HepG2 (cell line): ENCODE measurements around the gene IQGAP2. TPM values are rescaled to one million over a fixed set of nuclear protein-coding genes. Genes with fewer than 3 reads are reported as not detected.

Experiments
- DPF2 ChIP-seq: sonication (generic); formaldehyde crosslinking; IDR thresholded peaks from 2 replicates; pipeline ENCODE4 v1.4.0; 2020; ENCODE audit warnings: mild to moderate bottlenecking, low read depth, missing genetic modification reagents, borderline replicate concordance
- EED ChIP-seq: sonication (generic); formaldehyde crosslinking; IDR thresholded peaks from 2 replicates; pipeline ENCODE4 v1.5.0; 2020; ENCODE audit warnings: mild to moderate bottlenecking, missing genetic modification reagents
- HDAC6 ChIP-seq: fragments of 200-600 bp; sonication (generic); IDR thresholded peaks from 2 replicates; pipeline ENCODE4 v1.7.0; 2017; ENCODE audit warnings: mild to moderate bottlenecking, antibody characterized with exemption, low read length, low read depth
- NCOA2 ChIP-seq: sonication (generic); formaldehyde crosslinking; IDR thresholded peaks from 2 replicates; pipeline ENCODE4 v1.8.0; 2022; ENCODE audit warnings: inconsistent platforms
- PAWR ChIP-seq: sonication (generic); formaldehyde crosslinking; IDR thresholded peaks from 2 replicates; pipeline ENCODE4 v1.4.0; 2020; ENCODE audit warnings: missing genetic modification reagents, mild to moderate bottlenecking, borderline replicate concordance
- RORA ChIP-seq: sonication (generic); formaldehyde crosslinking; IDR thresholded peaks from 2 replicates; pipeline ENCODE4 v1.5.0; 2020; ENCODE audit warnings: mild to moderate bottlenecking, missing genetic modification reagents, moderate library complexity
- TRIM24 ChIP-seq: sonication (generic); formaldehyde crosslinking; IDR thresholded peaks from 2 replicates; pipeline ENCODE4 v1.8.0; 2022; ENCODE audit warnings: mild to moderate bottlenecking, missing genetic modification reagents
- ZC3H4 ChIP-seq: sonication (generic); formaldehyde crosslinking; IDR thresholded peaks from 2 replicates; pipeline ENCODE4 v1.4.0; 2020; ENCODE audit warnings: missing genetic modification reagents, borderline replicate concordance
- ZFP1 ChIP-seq: IDR thresholded peaks from 2 replicates; pipeline ENCODE4 v1.6.1; 2016
- ZNF263 ChIP-seq: sonication (generic); formaldehyde crosslinking; IDR thresholded peaks from 2 replicates; pipeline ENCODE4 v1.4.0; 2020; ENCODE audit warnings: missing genetic modification reagents
- ZNF549 ChIP-seq: sonication (generic); formaldehyde crosslinking; IDR thresholded peaks from 2 replicates; pipeline ENCODE4 v1.5.0; 2020; ENCODE audit warnings: missing genetic modification reagents
- ZNF670 ChIP-seq: sonication (generic); formaldehyde crosslinking; IDR thresholded peaks from 2 replicates; pipeline ENCODE4 v1.8.0; 2022; ENCODE audit warnings: mild to moderate bottlenecking, missing genetic modification reagents, borderline replicate concordance
- polyA plus RNA-seq, 8 experiments: library from polyadenylated mRNA; depleted of rRNA in 3 of 8; stranded (reverse) in 7 of 8; unstranded in 1 of 8; fragments of >200 nt; fragmentation: Illumina TruSeq in 4 of 8; extraction: Trizol in 4 of 8; gene quantifications; 2 replicates each; pipeline versions ENCODE4 v1.2.1 to v1.2.3, GENCODE V29; 2011 to 2016; ENCODE audit warnings: low read depth in 4 of 8, missing spikeins in 1 of 8, mixed read lengths in 1 of 8; ENCODE audit not compliant: insufficient read depth in 1 of 8
- total RNA-seq, 5 experiments: library from RNA; depleted of rRNA; stranded (reverse); fragments of >200 nt; fragmentation: Illumina TruSeq; extraction: Trizol; gene quantifications; 2 replicates each; pipeline ENCODE4 v1.2.3, GENCODE V29; 2016; ENCODE audit warnings: low read depth in 1 of 5
- TF ChIP-seq, protein P1 (sequence below): sonication (generic); formaldehyde crosslinking; IDR thresholded peaks from 2 replicates; pipeline ENCODE4 v1.4.0; 2020; ENCODE audit warnings: missing genetic modification reagents, borderline replicate concordance
- TF ChIP-seq, protein P2 (sequence below): sonication (generic); formaldehyde crosslinking; IDR thresholded peaks from 2 replicates; pipeline ENCODE4 v1.5.1; 2020; ENCODE audit warnings: missing genetic modification reagents, mild to moderate bottlenecking, borderline replicate concordance
- TF ChIP-seq, protein P3 (sequence below): sonication (generic); formaldehyde crosslinking; conservative IDR thresholded peaks from 2 replicates; pipeline ENCODE4 v1.5.0; 2020; ENCODE audit warnings: missing genetic modification reagents
- TF ChIP-seq, protein P4 (sequence below), 2 experiments: sonication (generic) in 1 of 2; formaldehyde crosslinking in 1 of 2; IDR thresholded peaks; 2 replicates each; pipeline versions ENCODE4 v1.5.1 to v1.6.1; 2011 to 2020; ENCODE audit warnings: borderline replicate concordance in 1 of 2, low read depth in 1 of 2, low read length in 1 of 2, mild to moderate bottlenecking in 1 of 2, missing genetic modification reagents in 1 of 2, moderate library complexity in 1 of 2
- TF ChIP-seq, protein P5 (sequence below): sonication (generic); formaldehyde crosslinking; IDR thresholded peaks from 2 replicates; pipeline ENCODE4 v1.4.0; 2020; ENCODE audit warnings: missing genetic modification reagents, mild to moderate bottlenecking, borderline replicate concordance

Gene IQGAP2
- total and polyA plus RNA-seq, 2 of the 13 experiments (the other 11 are each of a cell fraction or from before 2014, with no cell fraction given), result 35.2 to 83.3 TPM

DNA sequence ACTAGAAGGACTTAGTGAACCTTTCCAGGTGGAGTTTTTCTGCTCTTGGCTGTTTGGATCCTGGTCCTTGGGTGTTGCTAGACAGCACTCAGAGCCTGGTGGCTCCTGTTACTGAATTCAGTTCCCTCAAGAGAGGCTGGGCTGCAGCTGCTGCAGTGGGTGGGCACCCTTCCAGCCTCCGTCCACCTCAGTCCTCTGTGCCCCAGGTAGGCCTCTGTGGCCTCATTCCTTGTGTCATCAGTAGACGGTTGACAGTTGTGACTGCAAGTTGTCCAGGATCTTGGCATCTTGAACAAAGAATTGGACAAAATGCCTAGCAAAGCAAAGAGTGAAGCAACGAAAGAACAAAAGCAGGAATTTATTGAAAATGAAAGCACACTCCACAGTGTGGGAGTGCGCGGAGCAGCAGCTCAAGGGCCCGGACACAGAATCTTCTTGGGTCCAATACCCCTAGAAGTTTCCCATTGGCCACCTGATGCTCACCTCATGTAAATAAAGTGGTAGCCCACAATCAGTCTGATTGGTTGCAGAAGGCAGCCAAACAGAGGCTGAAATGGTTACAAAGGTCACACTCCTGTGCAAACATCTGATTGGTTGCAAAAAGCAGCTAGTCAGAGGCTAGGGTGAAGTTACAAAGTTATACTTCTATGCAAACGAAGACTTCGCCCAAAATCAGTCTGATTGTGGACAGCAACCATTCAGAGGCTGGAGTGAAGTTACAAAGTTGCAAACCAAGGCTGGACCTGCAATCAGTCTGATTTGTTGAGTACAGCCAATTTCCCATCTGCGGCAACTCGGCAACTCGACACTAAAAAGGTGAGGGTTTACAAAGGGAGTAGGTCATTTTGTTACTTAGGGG is 352.9 kb downstream of the IQGAP2 start (continued):
- TF ChIP-seq, protein P1, sequence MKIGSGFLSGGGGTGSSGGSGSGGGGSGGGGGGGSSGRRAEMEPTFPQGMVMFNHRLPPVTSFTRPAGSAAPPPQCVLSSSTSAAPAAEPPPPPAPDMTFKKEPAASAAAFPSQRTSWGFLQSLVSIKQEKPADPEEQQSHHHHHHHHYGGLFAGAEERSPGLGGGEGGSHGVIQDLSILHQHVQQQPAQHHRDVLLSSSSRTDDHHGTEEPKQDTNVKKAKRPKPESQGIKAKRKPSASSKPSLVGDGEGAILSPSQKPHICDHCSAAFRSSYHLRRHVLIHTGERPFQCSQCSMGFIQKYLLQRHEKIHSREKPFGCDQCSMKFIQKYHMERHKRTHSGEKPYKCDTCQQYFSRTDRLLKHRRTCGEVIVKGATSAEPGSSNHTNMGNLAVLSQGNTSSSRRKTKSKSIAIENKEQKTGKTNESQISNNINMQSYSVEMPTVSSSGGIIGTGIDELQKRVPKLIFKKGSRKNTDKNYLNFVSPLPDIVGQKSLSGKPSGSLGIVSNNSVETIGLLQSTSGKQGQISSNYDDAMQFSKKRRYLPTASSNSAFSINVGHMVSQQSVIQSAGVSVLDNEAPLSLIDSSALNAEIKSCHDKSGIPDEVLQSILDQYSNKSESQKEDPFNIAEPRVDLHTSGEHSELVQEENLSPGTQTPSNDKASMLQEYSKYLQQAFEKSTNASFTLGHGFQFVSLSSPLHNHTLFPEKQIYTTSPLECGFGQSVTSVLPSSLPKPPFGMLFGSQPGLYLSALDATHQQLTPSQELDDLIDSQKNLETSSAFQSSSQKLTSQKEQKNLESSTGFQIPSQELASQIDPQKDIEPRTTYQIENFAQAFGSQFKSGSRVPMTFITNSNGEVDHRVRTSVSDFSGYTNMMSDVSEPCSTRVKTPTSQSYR (CRISPR knock-in tag), result no peak
- TF ChIP-seq, protein P2, sequence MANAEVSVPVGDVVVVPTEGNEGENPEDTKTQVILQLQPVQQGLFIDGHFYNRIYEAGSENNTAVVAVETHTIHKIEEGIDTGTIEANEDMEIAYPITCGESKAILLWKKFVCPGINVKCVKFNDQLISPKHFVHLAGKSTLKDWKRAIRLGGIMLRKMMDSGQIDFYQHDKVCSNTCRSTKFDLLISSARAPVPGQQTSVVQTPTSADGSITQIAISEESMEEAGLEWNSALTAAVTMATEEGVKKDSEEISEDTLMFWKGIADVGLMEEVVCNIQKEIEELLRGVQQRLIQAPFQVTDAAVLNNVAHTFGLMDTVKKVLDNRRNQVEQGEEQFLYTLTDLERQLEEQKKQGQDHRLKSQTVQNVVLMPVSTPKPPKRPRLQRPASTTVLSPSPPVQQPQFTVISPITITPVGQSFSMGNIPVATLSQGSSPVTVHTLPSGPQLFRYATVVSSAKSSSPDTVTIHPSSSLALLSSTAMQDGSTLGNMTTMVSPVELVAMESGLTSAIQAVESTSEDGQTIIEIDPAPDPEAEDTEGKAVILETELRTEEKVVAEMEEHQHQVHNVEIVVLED, result peak; percentile 50; the same call in 1 of the 2 replicates
- TF ChIP-seq RORA (CRISPR knock-in tag) (0 out of 2 replicates have a peak, but pooled peaks have one; percentile 17), ZFP1 (no peak), NCOA2 (CRISPR knock-in tag) (no peak; the same call in 1 of the 2 replicates), ZNF549 (CRISPR knock-in tag) (no peak), PAWR (CRISPR knock-in tag) (no peak), EED (CRISPR knock-in tag) (no peak), DPF2 (CRISPR knock-in tag) (no peak), TRIM24 (CRISPR knock-in tag) (no peak), ZNF263 (CRISPR knock-in tag) (no peak), HDAC6 (no peak), ZC3H4 (no peak), ZNF670 (CRISPR knock-in tag) (no peak)
- TF ChIP-seq, protein P3, sequence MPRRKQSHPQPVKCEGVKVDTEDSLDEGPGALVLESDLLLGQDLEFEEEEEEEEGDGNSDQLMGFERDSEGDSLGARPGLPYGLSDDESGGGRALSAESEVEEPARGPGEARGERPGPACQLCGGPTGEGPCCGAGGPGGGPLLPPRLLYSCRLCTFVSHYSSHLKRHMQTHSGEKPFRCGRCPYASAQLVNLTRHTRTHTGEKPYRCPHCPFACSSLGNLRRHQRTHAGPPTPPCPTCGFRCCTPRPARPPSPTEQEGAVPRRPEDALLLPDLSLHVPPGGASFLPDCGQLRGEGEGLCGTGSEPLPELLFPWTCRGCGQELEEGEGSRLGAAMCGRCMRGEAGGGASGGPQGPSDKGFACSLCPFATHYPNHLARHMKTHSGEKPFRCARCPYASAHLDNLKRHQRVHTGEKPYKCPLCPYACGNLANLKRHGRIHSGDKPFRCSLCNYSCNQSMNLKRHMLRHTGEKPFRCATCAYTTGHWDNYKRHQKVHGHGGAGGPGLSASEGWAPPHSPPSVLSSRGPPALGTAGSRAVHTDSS (CRISPR knock-in tag), result no peak
- TF ChIP-seq, protein P4, sequence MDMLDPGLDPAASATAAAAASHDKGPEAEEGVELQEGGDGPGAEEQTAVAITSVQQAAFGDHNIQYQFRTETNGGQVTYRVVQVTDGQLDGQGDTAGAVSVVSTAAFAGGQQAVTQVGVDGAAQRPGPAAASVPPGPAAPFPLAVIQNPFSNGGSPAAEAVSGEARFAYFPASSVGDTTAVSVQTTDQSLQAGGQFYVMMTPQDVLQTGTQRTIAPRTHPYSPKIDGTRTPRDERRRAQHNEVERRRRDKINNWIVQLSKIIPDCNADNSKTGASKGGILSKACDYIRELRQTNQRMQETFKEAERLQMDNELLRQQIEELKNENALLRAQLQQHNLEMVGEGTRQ (IDR thresholded peaks at IDR 0.05; ENCODE audit: low read depth, low read length), result no peak
- TF ChIP-seq, protein P4 (CRISPR knock-in tag; IDR thresholded peaks at IDR 0.05; ENCODE audit: borderline replicate concordance), result no peak
- TF ChIP-seq, protein P5, sequence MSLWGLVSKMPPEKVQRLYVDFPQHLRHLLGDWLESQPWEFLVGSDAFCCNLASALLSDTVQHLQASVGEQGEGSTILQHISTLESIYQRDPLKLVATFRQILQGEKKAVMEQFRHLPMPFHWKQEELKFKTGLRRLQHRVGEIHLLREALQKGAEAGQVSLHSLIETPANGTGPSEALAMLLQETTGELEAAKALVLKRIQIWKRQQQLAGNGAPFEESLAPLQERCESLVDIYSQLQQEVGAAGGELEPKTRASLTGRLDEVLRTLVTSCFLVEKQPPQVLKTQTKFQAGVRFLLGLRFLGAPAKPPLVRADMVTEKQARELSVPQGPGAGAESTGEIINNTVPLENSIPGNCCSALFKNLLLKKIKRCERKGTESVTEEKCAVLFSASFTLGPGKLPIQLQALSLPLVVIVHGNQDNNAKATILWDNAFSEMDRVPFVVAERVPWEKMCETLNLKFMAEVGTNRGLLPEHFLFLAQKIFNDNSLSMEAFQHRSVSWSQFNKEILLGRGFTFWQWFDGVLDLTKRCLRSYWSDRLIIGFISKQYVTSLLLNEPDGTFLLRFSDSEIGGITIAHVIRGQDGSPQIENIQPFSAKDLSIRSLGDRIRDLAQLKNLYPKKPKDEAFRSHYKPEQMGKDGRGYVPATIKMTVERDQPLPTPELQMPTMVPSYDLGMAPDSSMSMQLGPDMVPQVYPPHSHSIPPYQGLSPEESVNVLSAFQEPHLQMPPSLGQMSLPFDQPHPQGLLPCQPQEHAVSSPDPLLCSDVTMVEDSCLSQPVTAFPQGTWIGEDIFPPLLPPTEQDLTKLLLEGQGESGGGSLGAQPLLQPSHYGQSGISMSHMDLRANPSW (CRISPR knock-in tag), result no peak
